ENCODE measurements around the gene FAM43A.

Gene FAM43A

DNA sequence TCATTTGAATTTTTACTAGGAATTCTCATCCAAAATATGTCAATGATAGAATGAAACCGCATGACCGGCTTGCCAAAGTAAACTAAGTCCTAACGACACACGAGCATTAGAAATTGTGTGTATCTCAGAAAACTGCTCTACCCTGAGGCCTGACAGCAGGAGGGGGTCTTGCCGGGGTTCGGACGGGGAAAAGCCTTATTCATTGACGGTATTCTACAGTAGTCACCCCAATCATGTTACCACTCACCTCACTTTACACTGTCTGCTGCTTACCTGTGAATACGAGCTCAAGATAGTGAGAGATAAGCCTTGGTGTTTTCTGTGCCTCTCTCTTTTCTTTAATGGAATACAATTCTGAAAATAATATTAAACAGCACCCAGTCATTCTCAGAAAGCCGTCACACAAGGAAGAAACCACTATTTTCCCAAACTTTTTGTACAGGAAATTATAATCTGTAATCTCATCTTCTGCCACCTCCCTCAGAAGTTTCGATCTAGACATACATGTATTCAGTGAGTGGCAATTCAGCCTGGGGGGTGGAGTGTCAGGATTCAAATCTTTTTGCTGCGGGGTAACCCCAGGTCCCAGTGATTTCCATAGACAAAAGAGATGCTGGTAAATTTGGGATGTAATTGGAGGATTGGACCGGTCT, 492 bp upstream of the FAM43A start:
- no peaks in the 10 kb centered on the region for H3K9me3 Mint-ChIP-seq
- H3K4me3 Mint-ChIP-seq, result peak overlapping the region; percentile 86
- CTCF ChIA-PET, result interaction anchor here (1.2 to 4.4 kb wide), 2 partner anchors 421 to 576 kb away, joined by 3 to 57 read pairs; no protein-coding TSS in a partner anchor
- H3K27ac Mint-ChIP-seq, result peak overlapping the region; percentile 67
- H3K4me1 Mint-ChIP-seq, result peaks cover 60% of the 10 kb centered on the region
- H3K36me3 Mint-ChIP-seq, result peaks cover 2% of the 10 kb centered on the region
- DNase-seq, result no peak
- H3K27me3 Mint-ChIP-seq, result peaks cover 78% of the 10 kb centered on the region

DNA sequence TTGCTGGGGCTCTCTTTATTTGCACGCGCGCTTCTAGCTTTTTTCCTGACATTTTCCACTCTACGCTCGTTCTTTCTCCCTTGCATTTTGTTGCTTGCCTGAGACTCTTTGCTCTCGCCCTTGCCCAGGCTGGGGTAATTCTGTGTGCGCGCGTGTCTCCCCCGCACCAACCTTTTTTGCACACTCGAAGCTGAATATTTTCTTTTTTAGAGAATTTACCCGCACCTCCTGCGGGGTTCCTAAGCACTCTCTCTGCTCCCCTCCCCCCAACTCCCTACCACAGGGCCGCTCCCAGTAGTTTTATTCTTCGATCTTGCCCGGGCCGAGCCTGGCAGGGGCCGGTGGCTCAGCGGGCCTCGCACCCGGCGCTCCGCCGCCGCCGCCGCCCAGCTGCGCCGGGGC, 732 bp downstream of the FAM43A start:
- Mint-ChIP-seq H3K9me3 (no peaks in the 10 kb centered on the region), H3K36me3 (peaks cover 2% of the 10 kb centered on the region), H3K4me3 (peak overlapping the region; percentile 86), H3K27me3 (peaks cover 88% of the 10 kb centered on the region), H3K27ac (no peak overlapping the region), H3K4me1 (peaks cover 60% of the 10 kb centered on the region)
- CTCF ChIA-PET, result interaction anchor here (1.3 to 2.6 kb wide), 6 partner anchors 10 to 583 kb away, joined by 3 to 22 read pairs (median 7); partner anchors contain the start of gene LSG1
- DNase-seq, result no peak

DNA sequence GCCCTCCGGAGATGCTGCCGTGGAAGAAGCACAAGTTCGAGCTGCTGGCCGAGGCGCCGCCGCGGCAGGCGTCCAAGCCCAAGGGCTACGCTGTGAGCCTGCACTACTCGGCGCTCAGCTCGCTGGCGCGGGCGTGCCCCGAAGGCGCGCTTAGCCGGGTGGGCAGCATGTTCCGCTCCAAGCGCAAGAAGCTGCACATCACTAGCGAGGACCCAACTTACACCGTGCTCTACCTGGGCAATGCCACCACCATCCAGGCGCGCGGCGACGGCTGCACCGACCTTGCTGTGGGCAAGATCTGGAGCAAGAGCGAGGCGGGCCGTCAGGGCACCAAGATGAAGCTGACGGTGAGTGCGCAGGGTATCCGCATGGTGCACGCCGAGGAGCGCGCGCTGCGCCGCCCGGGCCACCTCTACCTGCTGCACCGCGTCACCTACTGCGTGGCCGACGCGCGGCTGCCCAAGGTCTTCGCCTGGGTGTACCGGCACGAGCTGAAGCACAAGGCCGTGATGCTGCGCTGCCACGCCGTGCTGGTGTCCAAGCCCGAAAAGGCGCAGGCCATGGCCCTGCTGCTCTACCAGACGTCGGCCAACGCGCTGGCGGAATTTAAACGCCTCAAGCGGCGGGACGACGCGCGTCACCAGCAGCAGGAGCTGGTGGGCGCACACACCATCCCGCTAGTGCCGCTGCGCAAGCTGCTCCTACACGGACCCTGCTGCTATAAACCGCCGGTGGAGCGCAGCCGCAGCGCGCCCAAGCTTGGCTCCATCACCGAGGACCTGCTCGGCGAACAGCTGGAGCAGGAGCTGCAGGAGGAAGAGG, 1.3 kb downstream of the FAM43A start:
- peak; percentile 32 for DNase-seq
- peaks cover 60% of the 10 kb centered on the region for H3K4me1 Mint-ChIP-seq
- CTCF ChIA-PET, result interaction anchor here (0.9 to 2.6 kb wide), 11 partner anchors 11 to 583 kb away, joined by 3 to 22 read pairs (median 5); partner anchors contain the start of gene LSG1

DNA sequence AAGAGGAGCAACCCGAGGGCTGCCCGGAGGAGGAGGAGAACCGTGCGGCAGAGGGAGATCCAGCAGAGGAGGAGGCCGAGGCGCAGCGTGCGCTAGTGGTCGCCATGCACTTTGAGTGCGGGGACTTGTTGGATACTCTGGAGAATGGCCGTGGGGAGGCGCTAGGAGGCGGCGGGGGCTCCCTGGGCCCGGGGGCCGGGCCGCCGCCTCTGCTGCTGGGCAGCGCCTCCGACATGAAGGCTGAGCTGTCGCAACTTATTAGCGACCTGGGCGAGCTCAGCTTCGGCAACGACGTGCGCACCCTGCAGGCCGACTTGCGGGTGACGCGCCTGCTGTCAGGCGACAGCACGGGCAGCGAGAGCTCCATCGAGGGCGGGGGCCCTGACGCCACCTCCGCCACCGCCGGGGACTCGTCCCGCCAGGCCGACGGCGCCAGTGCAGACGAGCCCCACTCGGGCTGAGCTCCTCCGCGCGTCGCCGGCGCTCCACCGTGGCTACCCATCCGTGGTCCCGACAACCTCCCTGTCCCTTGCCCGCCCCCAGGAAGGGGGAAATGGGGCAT, 2.0 kb downstream of the FAM43A start:
- peak overlapping the region; percentile 86 for H3K4me3 Mint-ChIP-seq
- H3K4me1 Mint-ChIP-seq, result peaks cover 54% of the 10 kb centered on the region
- H3K9me3 Mint-ChIP-seq, result no peaks in the 10 kb centered on the region
- CTCF ChIA-PET, result interaction anchor here (0.6 to 2.6 kb wide), 9 partner anchors 12 to 569 kb away, joined by 3 to 22 read pairs (median 3); partner anchors contain the start of gene LSG1
- DNase-seq, result peak; percentile 77
- no peak overlapping the region for H3K27ac Mint-ChIP-seq
- H3K36me3 Mint-ChIP-seq, result peaks cover 2% of the 10 kb centered on the region
- H3K27me3 Mint-ChIP-seq, result peaks cover 91% of the 10 kb centered on the region

More for the DNA sequence above, 1.3 kb downstream of the FAM43A start:
- peak overlapping the region; percentile 86 for H3K4me3 Mint-ChIP-seq
- no peak overlapping the region for H3K27ac Mint-ChIP-seq
- peaks cover 2% of the 10 kb centered on the region for H3K36me3 Mint-ChIP-seq
- no peaks in the 10 kb centered on the region for H3K9me3 Mint-ChIP-seq
- peaks cover 93% of the 10 kb centered on the region for H3K27me3 Mint-ChIP-seq

DNA sequence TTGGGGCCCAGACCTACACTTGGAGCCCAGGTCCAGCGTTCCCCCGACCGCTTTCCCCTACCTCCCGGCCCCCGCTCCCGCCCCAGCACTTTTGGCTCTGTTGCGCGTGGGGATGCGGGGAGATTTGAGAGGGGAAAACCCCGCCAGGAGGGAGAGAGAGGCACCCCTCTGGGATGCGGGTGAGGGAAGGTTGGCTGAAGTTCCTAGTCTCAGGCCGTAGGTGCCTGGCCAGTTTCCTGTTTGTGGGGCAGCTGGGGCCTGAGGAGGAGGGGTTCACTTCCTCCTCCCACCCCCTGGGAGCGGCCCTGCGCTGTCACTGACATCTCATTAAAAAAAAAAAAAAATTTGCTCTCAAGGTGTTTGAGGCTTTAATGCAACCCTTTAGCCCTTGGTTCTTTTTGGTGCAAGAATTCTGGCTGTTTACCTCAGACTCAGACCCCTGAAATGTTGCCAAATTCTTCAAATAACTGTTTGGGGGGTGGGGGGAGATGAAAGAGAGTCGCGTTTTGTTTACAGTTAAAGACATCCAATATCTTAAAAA, 2.6 kb downstream of the FAM43A start:
- DNase-seq, result peak; percentile 28
- H3K36me3 Mint-ChIP-seq, result peaks cover 2% of the 10 kb centered on the region
- peak overlapping the region; percentile 29 for H3K4me3 Mint-ChIP-seq
- H3K27me3 Mint-ChIP-seq, result peaks cover 91% of the 10 kb centered on the region
- no peaks in the 10 kb centered on the region for H3K9me3 Mint-ChIP-seq
- H3K4me1 Mint-ChIP-seq, result peaks cover 49% of the 10 kb centered on the region
- H3K27ac Mint-ChIP-seq, result no peak overlapping the region
- CTCF ChIA-PET, result interaction anchor here (0.6 to 2.6 kb wide), 8 partner anchors 12 to 569 kb away, joined by 3 to 22 read pairs (median 3); partner anchors contain the start of gene LSG1

DNA sequence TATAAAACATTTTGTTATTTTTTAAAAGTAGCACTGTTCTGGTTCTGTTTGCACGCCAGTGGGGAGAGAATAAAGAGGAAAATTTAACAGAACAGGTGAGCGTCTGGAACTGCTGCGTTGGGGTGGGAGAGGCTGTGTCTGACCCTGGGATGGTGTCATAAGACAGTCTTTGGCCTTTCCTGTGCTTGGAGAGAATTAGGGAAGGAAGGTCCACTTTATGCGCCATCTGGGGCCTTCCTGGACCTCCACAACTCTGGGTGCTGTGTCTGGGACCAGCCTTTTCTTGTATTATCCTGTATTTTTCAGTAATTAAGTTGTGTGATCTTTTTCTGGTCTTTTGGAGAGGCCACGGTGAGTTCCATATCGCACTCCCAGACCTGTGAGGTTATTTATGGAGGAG, 3.3 kb downstream of the FAM43A start:
- Mint-ChIP-seq H3K27me3 (peaks cover 86% of the 10 kb centered on the region), H3K4me1 (peaks cover 47% of the 10 kb centered on the region), H3K27ac (no peak overlapping the region)

DNA sequence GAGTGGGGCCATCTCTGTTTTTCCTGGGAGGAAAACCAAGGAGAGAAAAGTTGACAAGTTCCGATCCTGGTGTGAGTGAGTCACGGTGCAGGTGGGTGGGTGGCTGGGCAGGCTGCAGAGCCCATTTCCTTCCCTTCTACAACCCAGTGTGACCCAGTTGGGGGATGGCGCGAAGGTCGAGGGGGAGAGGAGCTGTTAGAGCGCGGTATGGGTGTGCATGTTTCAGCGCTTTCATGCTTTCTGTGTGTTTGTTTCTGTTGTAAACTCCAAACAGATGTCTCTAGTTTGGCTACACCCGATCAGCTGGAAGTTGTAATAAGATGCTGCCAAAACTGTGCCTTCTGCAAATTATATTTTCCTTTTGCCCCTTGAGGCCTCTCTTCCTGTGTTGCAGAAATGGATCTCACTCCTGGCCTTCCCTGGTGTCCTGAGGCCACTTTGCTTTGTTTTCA, 3.8 kb downstream of the FAM43A start:
- Mint-ChIP-seq H3K4me1 (peaks cover 41% of the 10 kb centered on the region), H3K36me3 (peaks cover 2% of the 10 kb centered on the region), H3K27ac (no peak overlapping the region), H3K27me3 (peaks cover 80% of the 10 kb centered on the region), H3K4me3 (no peak overlapping the region), H3K9me3 (no peaks in the 10 kb centered on the region)
- CTCF ChIA-PET, result interaction anchor here (0.7 to 1.0 kb wide), 2 partner anchors 312 to 571 kb away, joined by 4 read pairs; no protein-coding TSS in a partner anchor
- no peak for DNase-seq

More for the DNA sequence above, 3.3 kb downstream of the FAM43A start:
- peaks cover 2% of the 10 kb centered on the region for H3K36me3 Mint-ChIP-seq
- DNase-seq, result no peak
- CTCF ChIA-PET, result interaction anchor here (0.7 to 1.5 kb wide), 3 partner anchors 313 to 572 kb away, joined by 4 to 8 read pairs (median 4); no protein-coding TSS in a partner anchor
- H3K4me3 Mint-ChIP-seq, result no peak overlapping the region
- H3K9me3 Mint-ChIP-seq, result no peaks in the 10 kb centered on the region

DNA sequence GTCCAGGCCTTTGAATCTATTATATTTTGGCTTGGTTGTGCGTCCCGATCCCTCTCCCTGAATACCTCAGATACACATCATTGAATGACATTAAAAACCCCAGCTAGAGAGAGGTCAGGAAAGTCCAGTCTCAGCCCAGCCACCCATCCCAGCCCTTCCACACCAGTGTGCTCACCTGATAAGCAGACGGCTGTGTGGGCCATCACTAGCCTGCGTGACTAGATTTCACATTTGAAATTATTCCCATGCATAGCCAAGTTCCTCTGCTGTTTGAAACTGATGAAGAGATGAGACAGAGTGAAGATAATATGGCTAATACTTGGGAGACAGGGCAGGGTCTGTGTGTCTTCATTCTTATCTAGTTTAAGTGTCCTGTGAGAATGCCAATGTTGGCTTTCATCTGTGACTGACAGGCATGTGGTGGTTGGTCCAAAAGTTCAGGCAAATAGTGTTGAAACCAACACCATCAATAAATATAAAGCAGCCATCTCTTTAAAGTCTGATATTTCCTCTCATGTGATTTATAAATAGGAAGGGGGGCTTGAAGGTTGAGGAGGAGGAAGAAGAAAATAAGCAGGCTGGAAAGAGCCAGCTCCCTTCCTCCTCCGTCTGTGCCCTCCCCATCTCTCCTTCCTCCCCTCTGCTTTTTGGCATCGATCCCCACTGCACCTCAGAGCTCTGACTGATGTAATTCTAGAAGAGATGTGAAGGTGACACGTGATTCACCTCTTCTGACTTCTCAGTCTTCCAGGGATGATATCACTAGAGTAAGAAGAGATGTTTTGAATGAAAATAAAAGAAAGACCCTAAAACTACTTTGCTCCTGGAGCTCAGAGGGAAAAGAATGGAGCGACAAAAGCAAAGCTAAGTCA, 5.1 kb downstream of the FAM43A start:
- H3K4me1 Mint-ChIP-seq, result peaks cover 29% of the 10 kb centered on the region
- no peak overlapping the region for H3K4me3 Mint-ChIP-seq
- H3K27me3 Mint-ChIP-seq, result peaks cover 80% of the 10 kb centered on the region
- H3K27ac Mint-ChIP-seq, result no peak overlapping the region
- DNase-seq, result no peak
- no peaks in the 10 kb centered on the region for H3K9me3 Mint-ChIP-seq
- H3K36me3 Mint-ChIP-seq, result peaks cover 2% of the 10 kb centered on the region
- CTCF ChIA-PET, result interaction anchor here (1.0 to 1.1 kb wide), 2 partner anchors 8 to 20 kb away, joined by 3 to 4 read pairs; no protein-coding TSS in a partner anchor

DNA sequence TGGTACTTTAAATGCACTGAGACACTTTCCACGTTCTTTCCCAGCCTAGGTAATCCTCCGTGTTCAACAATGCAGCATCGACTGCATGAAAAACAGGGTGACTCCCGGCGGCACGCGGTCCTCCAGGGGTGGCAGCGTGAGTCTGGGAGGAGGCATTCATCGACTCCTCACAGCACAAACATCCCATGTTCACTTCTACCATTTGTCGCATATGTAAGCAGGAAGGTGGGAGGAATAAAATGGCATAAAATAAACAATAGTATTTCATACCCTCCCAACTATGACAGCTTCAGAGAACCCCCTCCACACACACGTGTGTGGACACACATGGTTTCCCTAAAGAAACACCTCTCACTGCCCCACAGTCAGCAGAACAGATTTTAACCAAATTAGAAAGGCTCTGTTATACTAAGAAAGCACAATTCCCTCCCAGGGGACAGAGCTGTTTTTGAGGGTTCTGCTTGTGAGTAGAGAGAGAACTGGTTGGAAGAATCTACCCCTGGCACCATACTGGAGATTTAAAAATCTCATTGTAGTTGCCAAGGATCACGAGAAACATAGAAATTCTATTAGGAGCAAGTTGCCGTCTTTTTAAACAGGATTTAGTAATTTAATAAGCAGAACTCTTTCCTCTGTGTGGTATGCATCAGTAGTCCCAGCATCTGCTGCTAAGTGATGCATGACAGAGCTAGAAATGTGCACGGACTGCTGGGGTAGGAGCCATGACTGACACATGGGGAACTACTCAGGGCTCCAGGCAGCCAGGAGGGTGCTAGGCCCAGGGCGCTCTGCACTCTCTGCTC, 6.0 kb downstream of the FAM43A start:
- CTCF ChIA-PET, result interaction anchor here (0.7 to 1.1 kb wide), 3 partner anchors 9 to 565 kb away, joined by 3 to 4 read pairs (median 3); no protein-coding TSS in a partner anchor

DNA sequence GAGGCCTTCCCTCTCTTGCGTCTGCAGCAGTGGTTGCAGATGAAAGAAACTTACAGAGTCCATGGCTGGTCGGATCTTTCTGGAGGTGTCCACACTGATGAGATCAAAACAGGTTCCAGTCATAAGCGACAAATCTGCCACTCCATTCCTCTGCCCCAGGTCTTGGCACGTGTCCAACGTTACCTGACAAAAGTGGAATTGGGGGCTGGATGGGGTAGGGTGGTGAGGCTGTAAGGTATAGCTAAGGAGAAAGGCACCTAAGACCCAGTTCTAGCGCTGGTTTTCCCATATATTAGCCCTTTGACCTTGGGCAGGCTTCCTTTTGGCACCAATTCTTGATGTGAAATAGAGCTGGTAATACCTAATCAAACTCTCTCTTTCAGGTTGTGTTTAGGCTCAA, 11.0 kb downstream of the FAM43A start:
- Mint-ChIP-seq H3K27me3 (peaks cover 51% of the 10 kb centered on the region), H3K4me3 (no peak overlapping the region), H3K9me3 (no peaks in the 10 kb centered on the region), H3K4me1 (no peaks in the 10 kb centered on the region), H3K36me3 (no peaks in the 10 kb centered on the region), H3K27ac (no peak overlapping the region)
- CTCF ChIA-PET, result no interaction called here
- no peak for DNase-seq

More for the DNA sequence above, 6.0 kb downstream of the FAM43A start:
- H3K27me3 Mint-ChIP-seq, result peaks cover 80% of the 10 kb centered on the region
- no peak overlapping the region for H3K4me3 Mint-ChIP-seq
- H3K27ac Mint-ChIP-seq, result no peak overlapping the region
- peaks cover 24% of the 10 kb centered on the region for H3K4me1 Mint-ChIP-seq
- H3K9me3 Mint-ChIP-seq, result no peaks in the 10 kb centered on the region
- H3K36me3 Mint-ChIP-seq, result no peaks in the 10 kb centered on the region
- no peak for DNase-seq

DNA sequence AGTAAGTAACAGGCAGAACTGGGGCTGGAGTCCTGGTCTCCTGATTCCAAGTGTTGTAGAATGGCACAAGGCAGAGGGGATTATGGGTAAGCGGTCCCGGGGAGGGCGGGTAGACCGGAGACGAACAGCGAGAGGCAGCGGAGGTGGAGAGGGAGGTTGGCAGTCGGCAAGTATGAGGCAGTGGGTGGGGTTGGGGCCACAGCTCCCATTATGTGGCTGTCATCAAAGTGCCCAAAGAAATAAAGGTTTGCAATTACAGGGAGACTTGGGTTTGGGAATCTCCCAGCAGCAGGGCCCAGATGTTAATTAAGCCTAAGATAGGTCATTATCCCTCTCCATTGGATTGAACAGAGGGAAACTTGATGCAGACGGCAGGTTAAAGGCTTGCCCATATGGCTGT, 16.9 kb downstream of the FAM43A start:
- CTCF ChIA-PET, result no interaction called here
- Mint-ChIP-seq H3K9me3 (no peaks in the 10 kb centered on the region), H3K36me3 (no peaks in the 10 kb centered on the region), H3K4me3 (no peak overlapping the region), H3K4me1 (no peaks in the 10 kb centered on the region), H3K27ac (no peak overlapping the region), H3K27me3 (peaks cover 25% of the 10 kb centered on the region)
- no peak for DNase-seq

DNA sequence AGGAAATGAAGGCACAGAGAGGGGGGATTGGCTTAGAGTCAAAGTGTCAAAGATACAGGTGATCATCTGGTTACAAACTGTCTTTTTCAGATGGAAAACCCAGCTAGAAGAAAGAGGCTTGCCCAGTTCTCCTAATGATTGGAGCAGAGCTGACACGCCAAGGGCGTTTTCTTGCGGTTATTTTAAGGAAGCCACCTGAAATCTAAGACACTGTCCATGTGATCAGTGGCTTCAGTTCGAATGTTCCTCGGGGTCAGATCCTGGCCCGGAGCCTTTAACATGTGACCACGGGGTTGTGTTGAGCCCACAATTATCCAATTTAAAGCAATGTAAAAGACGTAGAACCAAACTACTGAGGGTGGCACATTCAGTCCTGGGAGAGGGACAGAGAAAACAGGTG, 19.5 kb downstream of the FAM43A start:
- DNase-seq, result no peak
- Mint-ChIP-seq H3K4me1 (no peaks in the 10 kb centered on the region), H3K9me3 (peaks cover 4% of the 10 kb centered on the region), H3K4me3 (no peak overlapping the region), H3K27me3 (peaks cover 12% of the 10 kb centered on the region), H3K36me3 (no peaks in the 10 kb centered on the region), H3K27ac (no peak overlapping the region)
- CTCF ChIA-PET, result interaction anchor here (1.4 kb wide), 1 partner anchor 10 kb away, joined by 3 read pairs; no protein-coding TSS in a partner anchor

All from activated naive CD4-positive, alpha-beta T cell treated with anti-CD3 and anti-CD28 coated beads, Interleukin-2, amount 10 ng/mL, durations not matched to agents 7 days and 5 days (primary cell).